ENCODE results near the gene ADPGK. TPM values are rescaled to one million over a fixed set of nuclear protein-coding genes. Genes with fewer than 3 reads are reported as not detected.

Gene ADPGK
- total RNA-seq, 1 donor from 2014 or later: 54.4 TPM

- DNase-seq (ENCODE audit: low spot score in 2 of 2, unreplicated experiment in 2 of 2): no peak
- no peak for TF ChIP-seq CTCF (IDR thresholded peaks at IDR 0.05; ENCODE audit: unreplicated experiment)
- Mint-ChIP-seq H3K27ac (no peak overlapping the region), H3K36me3 (no peaks in the 10 kb centered on the region), H3K9me3 (peaks cover under 1% of the 10 kb centered on the region), H3K4me1 (peaks cover 23% of the 10 kb centered on the region), H3K27me3 (ENCODE audit: low read depth) (peaks cover 2% of the 10 kb centered on the region), H3K4me3 (no peak overlapping the region)
Measured at GRCh38 chr15:72803006-72803405, 19.4 kb upstream of the ADPGK start.

DNA sequence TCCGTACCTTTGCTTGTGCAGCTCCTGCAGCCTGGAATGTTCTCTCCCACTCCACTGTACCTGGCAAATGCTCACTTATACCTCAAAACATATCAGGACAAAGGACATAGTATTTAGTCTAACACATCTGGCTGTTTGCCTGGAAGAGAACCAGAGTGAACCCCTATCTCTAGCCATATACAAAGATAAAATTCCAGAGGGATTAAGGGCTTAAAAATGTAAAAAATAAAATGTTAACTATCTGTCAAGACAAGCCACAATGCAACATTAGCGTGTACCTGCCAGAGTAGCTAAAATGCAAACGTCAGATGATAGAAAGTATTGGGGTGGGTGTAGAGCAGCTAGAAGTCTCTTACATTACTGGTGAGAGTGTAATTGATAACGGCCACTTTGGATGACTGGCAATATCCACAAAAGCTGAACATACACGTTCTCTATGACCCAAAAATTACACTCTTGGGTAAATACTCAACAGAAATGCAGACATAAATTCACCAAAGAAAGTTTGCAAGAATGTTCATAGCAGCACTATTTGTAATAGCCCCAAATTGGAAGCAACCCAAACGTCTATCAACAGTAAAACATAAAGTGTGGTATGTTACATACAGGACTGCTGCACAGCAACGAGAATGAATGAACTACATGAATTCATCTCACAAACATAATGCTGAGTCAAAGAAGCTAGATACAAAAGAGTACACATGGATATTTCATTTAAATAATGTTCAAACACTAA lies 18.2 kb upstream of the ADPGK start:
- DNase-seq (ENCODE audit: low spot score in 2 of 2, unreplicated experiment in 2 of 2): no peak
- Mint-ChIP-seq H3K27me3 (ENCODE audit: low read depth) (peaks cover 2% of the 10 kb centered on the region), H3K9me3 (no peaks in the 10 kb centered on the region), H3K4me3 (no peak overlapping the region), H3K36me3 (no peaks in the 10 kb centered on the region), H3K27ac (peak overlapping the region; percentile 14), H3K4me1 (peaks cover 26% of the 10 kb centered on the region)
- no peak for TF ChIP-seq CTCF (IDR thresholded peaks at IDR 0.05; ENCODE audit: unreplicated experiment)

DNA sequence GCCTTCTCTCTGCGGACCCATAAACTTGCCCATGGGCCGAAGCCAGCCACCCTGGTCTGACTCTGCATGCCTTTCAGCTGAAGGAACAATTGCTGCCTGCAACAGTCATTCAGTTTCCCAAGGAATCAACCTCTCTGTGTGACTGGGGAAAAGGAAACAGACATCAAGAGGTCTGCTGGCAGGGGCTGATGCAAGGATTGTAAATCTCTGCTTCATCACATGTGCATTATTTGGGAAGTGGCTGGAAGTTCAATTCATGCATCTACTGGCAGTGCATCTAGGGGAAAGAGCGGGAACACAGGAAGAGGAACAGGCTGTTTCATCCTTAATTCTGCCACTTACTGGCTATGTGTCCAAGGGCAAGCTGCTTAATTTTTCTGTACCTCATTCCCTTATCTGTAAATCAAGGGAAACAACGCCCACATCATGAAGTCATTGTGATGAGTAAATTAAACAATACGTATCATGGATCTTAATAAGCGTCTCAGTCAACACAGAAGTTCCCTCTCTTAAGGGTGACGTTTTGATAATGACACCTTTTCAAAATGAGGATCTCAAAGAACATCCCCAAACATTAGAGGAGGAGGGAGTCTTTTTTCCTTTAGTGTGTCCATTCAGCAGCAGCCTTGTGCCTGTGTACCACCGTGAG lies 17.4 kb upstream of the ADPGK start:
- no peak overlapping the region for H3K4me3 Mint-ChIP-seq
- H3K27me3 Mint-ChIP-seq (ENCODE audit: low read depth): peaks cover 2% of the 10 kb centered on the region
- H3K9me3 Mint-ChIP-seq: no peaks in the 10 kb centered on the region
- no peak for TF ChIP-seq CTCF (IDR thresholded peaks at IDR 0.05; ENCODE audit: unreplicated experiment)
- peaks cover 28% of the 10 kb centered on the region for H3K4me1 Mint-ChIP-seq
- no peaks in the 10 kb centered on the region for H3K36me3 Mint-ChIP-seq
- no peak for DNase-seq (ENCODE audit: low spot score in 2 of 2, unreplicated experiment in 2 of 2)
- H3K27ac Mint-ChIP-seq: no peak overlapping the region

GRCh38 chr15:72797834-72798233 lies 14.3 kb upstream of the ADPGK start:
- no peak overlapping the region for H3K27ac Mint-ChIP-seq
- TF ChIP-seq CTCF (IDR thresholded peaks at IDR 0.05; ENCODE audit: unreplicated experiment): no peak
- peak overlapping the region; percentile 60 for H3K4me3 Mint-ChIP-seq
- no peak for DNase-seq (ENCODE audit: low spot score in 2 of 2, unreplicated experiment in 2 of 2)
- peaks cover 28% of the 10 kb centered on the region for H3K4me1 Mint-ChIP-seq
- no peaks in the 10 kb centered on the region for H3K36me3 Mint-ChIP-seq
- no peaks in the 10 kb centered on the region for H3K9me3 Mint-ChIP-seq
- peaks cover 4% of the 10 kb centered on the region for H3K27me3 Mint-ChIP-seq (ENCODE audit: low read depth)

DNA sequence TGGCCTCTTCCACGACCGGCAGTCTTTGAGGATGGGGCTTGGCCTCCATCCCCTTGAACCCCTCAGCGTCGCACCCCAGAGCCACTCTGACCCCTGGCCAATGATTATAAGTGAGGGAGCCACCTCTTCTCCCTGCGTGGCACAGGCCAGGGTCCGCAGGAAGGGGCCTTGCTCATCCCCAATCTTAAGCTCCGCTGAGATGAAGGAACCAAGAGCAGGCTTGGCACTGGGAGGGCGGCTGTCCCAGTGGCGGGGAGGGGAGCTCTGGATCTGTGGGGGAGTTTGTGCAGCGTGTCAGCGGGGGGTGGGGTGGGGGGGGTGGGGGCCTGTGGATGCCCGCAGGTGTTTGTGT lies 13.8 kb upstream of the ADPGK start:
- H3K9me3 Mint-ChIP-seq: no peaks in the 10 kb centered on the region
- H3K4me3 Mint-ChIP-seq: peak overlapping the region; percentile 72
- no peak for DNase-seq (ENCODE audit: low spot score in 2 of 2, unreplicated experiment in 2 of 2)
- no peak for TF ChIP-seq CTCF (IDR thresholded peaks at IDR 0.05; ENCODE audit: unreplicated experiment)
- H3K4me1 Mint-ChIP-seq: peaks cover 28% of the 10 kb centered on the region
- H3K36me3 Mint-ChIP-seq: no peaks in the 10 kb centered on the region
- no peak overlapping the region for H3K27ac Mint-ChIP-seq
- peaks cover 4% of the 10 kb centered on the region for H3K27me3 Mint-ChIP-seq (ENCODE audit: low read depth)
